ENCODE results near the gene ACTL9. TPM values are rescaled to one million over a fixed set of nuclear protein-coding genes. Genes with fewer than 3 reads are reported as not detected.

The ACTL9 gene
- polyA plus RNA-seq, 4 donors, result not detected

GRCh38 chr19:8662263-8662662, 36.3 kb downstream of the ACTL9 start:
- WGBS, 3 donors, result 83 to 85% (median 84%) methylated on average over 4 of the region's 4 CpGs
- Histone ChIP-seq H3K4me1 (ENCODE audit: control insufficient read depth in 3 of 3, insufficient read depth in 2 of 3, low read depth in 1 of 3, low read length in 2 of 3) (no peaks in the 10 kb centered on the region), H3K36me3 (ENCODE audit: control insufficient read depth in 3 of 3, insufficient read depth in 2 of 3, low read depth in 1 of 3, low read length in 3 of 3) (no peaks in the 10 kb centered on the region), H3K4me3 (ENCODE audit: low read depth in 1 of 3, low read length in 3 of 3) (no peak overlapping the region), H3K27ac (ENCODE audit: low read depth in 1 of 3, low read length in 2 of 3) (no peak overlapping the region), H3K27me3 (ENCODE audit: control insufficient read depth in 3 of 3, insufficient read depth in 3 of 3, low read length in 3 of 3) (no peaks in the 10 kb centered on the region), H3K9me3 (ENCODE audit: control insufficient read depth in 2 of 2, insufficient read depth in 1 of 2, low read depth in 1 of 2, low read length in 1 of 2) (no peaks in the 10 kb centered on the region)
- no peak for DNase-seq
- FAIRE-seq, result no peak

DNA sequence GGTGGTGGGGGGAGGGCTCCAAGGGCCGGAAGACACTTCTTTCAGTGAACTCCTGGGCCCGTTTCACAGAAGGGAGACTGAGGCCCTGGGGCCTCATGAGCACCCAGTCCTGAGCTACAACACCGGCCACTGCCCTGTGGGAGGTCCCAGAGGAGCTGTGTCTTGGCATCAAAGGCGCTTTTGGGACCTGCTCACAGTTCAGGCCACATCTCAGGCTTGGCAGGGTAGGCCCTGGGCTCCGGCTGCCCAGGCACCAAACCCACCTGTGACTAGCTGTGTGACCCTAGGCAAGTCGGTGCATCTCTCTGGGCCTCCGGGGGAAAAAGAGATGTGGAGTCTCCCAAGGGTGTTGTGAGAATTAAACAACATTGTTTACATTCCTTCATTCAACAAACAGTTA, 38.7 kb downstream of the ACTL9 start:
- no peak for DNase-seq
- Histone ChIP-seq H3K27me3 (ENCODE audit: control insufficient read depth in 3 of 3, insufficient read depth in 3 of 3, low read length in 3 of 3) (no peaks in the 10 kb centered on the region), H3K4me1 (ENCODE audit: control insufficient read depth in 3 of 3, insufficient read depth in 2 of 3, low read depth in 1 of 3, low read length in 2 of 3) (no peaks in the 10 kb centered on the region), H3K27ac (ENCODE audit: low read depth in 1 of 3, low read length in 2 of 3) (no peak overlapping the region), H3K36me3 (ENCODE audit: control insufficient read depth in 3 of 3, insufficient read depth in 2 of 3, low read depth in 1 of 3, low read length in 3 of 3) (no peaks in the 10 kb centered on the region), H3K9me3 (ENCODE audit: control insufficient read depth in 2 of 2, insufficient read depth in 1 of 2, low read depth in 1 of 2, low read length in 1 of 2) (no peaks in the 10 kb centered on the region), H3K4me3 (ENCODE audit: low read depth in 1 of 3, low read length in 3 of 3) (no peak overlapping the region)
- FAIRE-seq, result no peak
- 72 to 81% (median 78%) methylated on average over 7 of the region's 7 CpGs for WGBS, 3 donors

DNA sequence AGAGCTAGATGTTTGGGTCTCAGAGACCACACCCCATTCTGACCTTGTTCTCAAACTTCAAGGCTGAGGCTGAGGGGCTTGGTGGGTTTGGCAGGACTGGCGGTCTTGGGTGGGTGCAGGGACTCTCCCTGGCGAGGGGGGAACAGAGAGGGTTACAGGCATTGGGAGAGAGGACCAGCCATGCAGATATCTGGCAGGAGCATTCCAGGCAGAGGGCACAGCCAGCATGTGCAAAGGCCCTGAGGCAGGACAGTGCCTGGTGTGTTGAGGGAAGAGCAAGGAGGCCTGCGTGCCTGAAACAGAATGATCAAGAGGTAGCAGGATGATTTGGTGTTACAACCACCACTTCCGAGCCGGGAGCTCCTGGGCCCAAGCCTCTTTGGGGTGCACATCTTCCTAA, 40.7 kb downstream of the ACTL9 start:
- no peak for DNase-seq
- Histone ChIP-seq H3K9me3 (ENCODE audit: control insufficient read depth in 2 of 2, insufficient read depth in 1 of 2, low read depth in 1 of 2, low read length in 1 of 2) (no peaks in the 10 kb centered on the region), H3K4me1 (ENCODE audit: control insufficient read depth in 3 of 3, insufficient read depth in 2 of 3, low read depth in 1 of 3, low read length in 2 of 3) (no peaks in the 10 kb centered on the region), H3K27me3 (ENCODE audit: control insufficient read depth in 3 of 3, insufficient read depth in 3 of 3, low read length in 3 of 3) (no peaks in the 10 kb centered on the region), H3K4me3 (ENCODE audit: low read depth in 1 of 3, low read length in 3 of 3) (no peak overlapping the region), H3K36me3 (ENCODE audit: control insufficient read depth in 3 of 3, insufficient read depth in 2 of 3, low read depth in 1 of 3, low read length in 3 of 3) (no peaks in the 10 kb centered on the region), H3K27ac (ENCODE audit: low read depth in 1 of 3, low read length in 2 of 3) (no peak overlapping the region)
- no peak for FAIRE-seq
- 80 to 87% (median 86%) methylated on average over 5 of the region's 5 CpGs for WGBS, 3 donors

DNA sequence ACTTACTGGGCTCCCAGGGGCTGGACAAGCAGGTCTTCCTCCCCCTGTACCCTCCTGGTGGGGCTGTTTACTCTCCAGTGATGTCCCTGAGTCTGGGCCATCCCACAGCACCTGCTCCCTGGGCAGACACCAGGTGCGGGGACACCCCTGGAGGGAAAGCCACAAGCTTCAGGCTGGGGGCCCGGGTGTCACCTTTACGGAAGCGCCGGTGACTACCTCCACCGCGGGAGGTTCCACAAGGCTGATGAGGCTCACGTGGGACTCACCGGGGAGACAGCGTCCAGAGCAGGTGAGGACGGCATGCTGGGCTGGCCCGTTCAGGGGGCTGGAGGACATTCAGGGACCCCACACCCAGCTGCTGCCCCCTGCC, 43.3 kb downstream of the ACTL9 start:
- H3K9me3 ChIP-seq (ENCODE audit: control insufficient read depth in 2 of 2, insufficient read depth in 1 of 2, low read depth in 1 of 2, low read length in 1 of 2), result no peaks in the 10 kb centered on the region
- DNase-seq (no peak), FAIRE-seq (no peak)
- H3K27me3 ChIP-seq (ENCODE audit: control insufficient read depth in 3 of 3, insufficient read depth in 3 of 3, low read length in 3 of 3), result no peaks in the 10 kb centered on the region
- H3K4me3 ChIP-seq (ENCODE audit: low read depth in 1 of 3, low read length in 3 of 3), result no peak overlapping the region
- 42 to 65% (median 53%) methylated on average over 10 to 12 of the region's 12 CpGs for WGBS, 3 donors
- H3K27ac ChIP-seq (ENCODE audit: low read depth in 1 of 3, low read length in 2 of 3), result no peak overlapping the region
- no peaks in the 10 kb centered on the region for H3K4me1 ChIP-seq (ENCODE audit: control insufficient read depth in 3 of 3, insufficient read depth in 2 of 3, low read depth in 1 of 3, low read length in 2 of 3)
- no peaks in the 10 kb centered on the region for H3K36me3 ChIP-seq (ENCODE audit: control insufficient read depth in 3 of 3, insufficient read depth in 2 of 3, low read depth in 1 of 3, low read length in 3 of 3)

DNA sequence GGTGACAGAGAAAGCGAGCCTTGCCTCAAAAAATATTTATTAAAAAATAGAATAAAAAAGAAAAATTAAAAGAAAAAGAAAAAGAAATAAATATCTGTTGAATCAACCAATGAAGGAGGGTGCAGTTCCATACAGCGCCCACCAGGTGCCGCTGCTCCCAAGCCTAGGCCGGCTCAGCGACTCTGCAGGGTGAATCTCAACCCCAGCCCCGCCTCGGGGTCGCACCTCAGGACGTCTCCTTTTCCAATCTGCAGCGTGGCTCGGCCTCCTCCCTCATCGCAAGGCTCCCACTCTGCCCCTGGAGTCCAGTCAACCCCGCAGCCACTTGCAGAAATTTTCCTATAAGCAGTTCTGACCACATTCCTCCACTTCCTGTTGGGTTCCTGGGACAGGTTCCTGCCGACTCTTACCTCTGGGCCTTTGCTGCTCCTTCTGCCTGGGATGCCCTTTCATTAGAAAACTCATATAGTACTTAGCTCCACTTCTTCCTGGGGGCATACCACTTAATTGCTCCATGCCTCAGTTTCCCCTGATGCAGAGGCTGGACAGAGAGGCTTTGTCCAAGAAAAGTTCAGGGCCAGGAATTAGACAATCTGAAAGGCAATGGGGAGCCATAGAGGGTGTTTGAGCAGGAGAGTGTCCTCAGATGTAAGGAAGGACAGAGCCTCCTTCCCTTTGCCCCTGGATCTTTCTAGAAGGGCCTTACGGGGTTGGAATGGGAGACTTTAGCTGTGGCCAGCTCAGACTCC, 43.8 kb downstream of the ACTL9 start:
- no peaks in the 10 kb centered on the region for H3K4me1 ChIP-seq (ENCODE audit: control insufficient read depth in 3 of 3, insufficient read depth in 2 of 3, low read depth in 1 of 3, low read length in 2 of 3)
- WGBS, 3 donors, result 5% methylated on average over 15 of the region's 15 CpGs
- H3K27ac ChIP-seq (ENCODE audit: low read depth in 1 of 3, low read length in 2 of 3), result no peak overlapping the region
- no peaks in the 10 kb centered on the region for H3K36me3 ChIP-seq (ENCODE audit: control insufficient read depth in 3 of 3, insufficient read depth in 2 of 3, low read depth in 1 of 3, low read length in 3 of 3)
- DNase-seq (peak; percentile 42 to 61), FAIRE-seq (no peak)
- H3K4me3 ChIP-seq (ENCODE audit: low read depth in 1 of 3, low read length in 3 of 3), result peak overlapping the region in 1 of 3 donors; percentile 13
- no peaks in the 10 kb centered on the region for H3K27me3 ChIP-seq (ENCODE audit: control insufficient read depth in 3 of 3, insufficient read depth in 3 of 3, low read length in 3 of 3)
- no peaks in the 10 kb centered on the region for H3K9me3 ChIP-seq (ENCODE audit: control insufficient read depth in 2 of 2, insufficient read depth in 1 of 2, low read depth in 1 of 2, low read length in 1 of 2)

GRCh38 chr19:8648240-8648639, 50.4 kb downstream of the ACTL9 start:
- Histone ChIP-seq H3K36me3 (ENCODE audit: control insufficient read depth in 3 of 3, insufficient read depth in 2 of 3, low read depth in 1 of 3, low read length in 3 of 3) (no peaks in the 10 kb centered on the region), H3K27ac (ENCODE audit: low read depth in 1 of 3, low read length in 2 of 3) (no peak overlapping the region), H3K9me3 (ENCODE audit: control insufficient read depth in 2 of 2, insufficient read depth in 1 of 2, low read depth in 1 of 2, low read length in 1 of 2) (no peaks in the 10 kb centered on the region), H3K4me3 (ENCODE audit: low read depth in 1 of 3, low read length in 3 of 3) (no peak overlapping the region), H3K4me1 (ENCODE audit: control insufficient read depth in 3 of 3, insufficient read depth in 2 of 3, low read depth in 1 of 3, low read length in 2 of 3) (no peaks in the 10 kb centered on the region), H3K27me3 (ENCODE audit: control insufficient read depth in 3 of 3, insufficient read depth in 3 of 3, low read length in 3 of 3) (no peaks in the 10 kb centered on the region)
- WGBS, 3 donors, result 68 to 74% (median 72%) methylated on average over 6 of the region's 6 CpGs
- FAIRE-seq (no peak), DNase-seq (no peak)

Other genes starting within 250 kb of the ACTL9 start
- 1 to 10 TPM in 1 of 4 donors, under 1 TPM in 3; 0.45 to 3.3 (median 0.75) TPM for gene PRAM1, start 196.2 kb downstream of the ACTL9 start, polyA plus RNA-seq
- 10 to 100 TPM in 3 of 4 donors, 1 to 10 TPM in 1; 6.5 to 28.2 (median 17.3) TPM for gene ZNF414, start 184.6 kb downstream of the ACTL9 start, polyA plus RNA-seq
- gene MYO1F, start 121.4 kb downstream of the ACTL9 start, polyA plus RNA-seq, result 10 to 100 TPM in 1 of 4 donors, 1 to 10 TPM in 3; 1.3 to 13.7 (median 6.0) TPM
- 10 to 100 TPM in 1 of 4 donors, 1 to 10 TPM in 2, not detected in 1; 1.9 to 11.1 (median 8.5) TPM for gene ADAMTS10, start 88.1 kb downstream of the ACTL9 start, polyA plus RNA-seq
- gene NFILZ, start 68.2 kb downstream of the ACTL9 start, polyA plus RNA-seq, result not detected
- gene OR2Z1, start 22.8 kb upstream of the ACTL9 start, polyA plus RNA-seq, result not detected
- gene ZNF558, start 133.5 kb upstream of the ACTL9 start, polyA plus RNA-seq, result 10 to 100 TPM in 2 of 4 donors, 1 to 10 TPM in 2; 6.8 to 29.4 (median 9.2) TPM
- not detected for gene MBD3L1, start 133.6 kb upstream of the ACTL9 start, polyA plus RNA-seq